HG02943 (cell line): Measurements from ENCODE around the gene PSMD13.
"Not testable (repeated sequence)": the region's sequence is repeated elsewhere in the genome, so short reads cannot be mapped to it uniquely, and the experiment has no call there.

Experiments used
- ATAC-seq: cut with Tn5 transposase; IDR thresholded peaks from one replicate; pipeline ENCODE4 v1.9.1; 2021; ENCODE audit warnings: mild to moderate bottlenecking, low read depth, moderate library complexity; ENCODE audit not compliant: unreplicated experiment

Gene PSMD13

GRCh38 chr11:236774-237767 lies at the start of gene PSMD13:
PSMD13 (plus strand) TSS chr11:236976; CDS start chr11:237050, 74 bp downstream.
- ATAC-seq: peak; percentile 74

GRCh38 chr11:189200-189783 lies 47.5 kb upstream of the PSMD13 start:
- not testable (repeated sequence) for ATAC-seq

GRCh38 chr11:189843-190311 lies 46.9 kb upstream of the PSMD13 start:
- peak; percentile 69 for ATAC-seq

GRCh38 chr11:190546-190945 lies 46.2 kb upstream of the PSMD13 start:
- ATAC-seq: not testable (repeated sequence)

- ATAC-seq: not testable (repeated sequence)
Measured at GRCh38 chr11:191490-192478, 45.0 kb upstream of the PSMD13 start.

GRCh38 chr11:192674-193128 lies 44.1 kb upstream of the PSMD13 start, which contains the start of gene SCGB1C1:
SCGB1C1 (plus strand) TSS chr11:193078; CDS start chr11:193100, 22 bp downstream.
- not testable (repeated sequence) for ATAC-seq

GRCh38 chr11:193481-193880 lies 43.3 kb upstream of the PSMD13 start:
- ATAC-seq: not testable (repeated sequence)

GRCh38 chr11:196786-197731 lies 39.7 kb upstream of the PSMD13 start:
- ATAC-seq: no peak

GRCh38 chr11:197741-198235 lies 39.0 kb upstream of the PSMD13 start:
- ATAC-seq: no peak

- no peak for ATAC-seq
Measured at GRCh38 chr11:198236-198806, 38.5 kb upstream of the PSMD13 start.

- ATAC-seq: no peak
Measured at GRCh38 chr11:199004-199581, 37.7 kb upstream of the PSMD13 start.

- ATAC-seq: no peak
Measured at GRCh38 chr11:199782-200181, 37.0 kb upstream of the PSMD13 start.

GRCh38 chr11:200224-201003 lies 36.4 kb upstream of the PSMD13 start:
- ATAC-seq: no peak

GRCh38 chr11:201966-202365 lies 34.8 kb upstream of the PSMD13 start:
- no peak for ATAC-seq

GRCh38 chr11:202490-202889 lies 34.3 kb upstream of the PSMD13 start:
- ATAC-seq: no peak

GRCh38 chr11:203056-203944 lies 33.5 kb upstream of the PSMD13 start:
- no peak for ATAC-seq
